ENCODE measurements around the gene PIK3R5. TPM values are rescaled to one million over a fixed set of nuclear protein-coding genes. Genes with fewer than 3 reads are reported as not detected.

PIK3R5 gene
- total RNA-seq, 1 donor from 2014 or later: 0.90 TPM

DNA sequence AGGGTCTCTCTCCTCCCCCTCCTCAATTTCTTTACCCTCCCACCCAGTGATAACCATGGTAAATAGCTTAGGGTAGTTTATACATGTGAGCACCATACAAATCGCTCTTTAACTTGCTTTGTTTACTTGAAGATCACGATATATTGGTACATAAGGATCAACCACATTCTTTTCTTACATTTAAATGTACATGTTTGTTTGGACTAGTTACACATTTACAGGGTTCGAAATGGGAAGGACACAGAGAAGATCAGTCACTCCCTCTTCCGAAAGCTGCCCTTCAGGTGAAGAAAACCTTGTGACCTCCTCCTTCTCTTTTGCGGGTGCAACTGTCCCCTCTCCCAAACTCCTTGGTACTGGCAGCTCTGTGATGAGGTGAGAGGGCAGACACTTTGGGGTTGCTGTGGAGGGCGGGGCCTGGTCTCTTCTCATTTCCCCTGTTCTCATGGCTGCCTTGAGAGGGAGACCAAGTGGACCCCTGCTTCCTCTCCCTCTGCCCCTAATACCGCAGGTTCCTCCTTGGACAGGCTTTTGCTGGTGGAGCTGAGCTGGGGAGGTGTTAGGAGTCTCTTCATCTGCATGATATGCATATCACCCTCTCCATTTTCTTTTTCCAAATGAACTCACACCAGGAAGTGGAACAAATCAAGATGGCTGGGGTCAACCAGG is 93.3 kb downstream of the PIK3R5 start:
- TF ChIP-seq EZH2 (IDR thresholded peaks at IDR 0.05): no peak
- H3K9ac ChIP-seq: no peak overlapping the region
- no peaks in the 10 kb centered on the region for H3K36me3 ChIP-seq
- H3F3A ChIP-seq (ENCODE audit: low read depth): no peaks in the 10 kb centered on the region
- H3K9me3 ChIP-seq (ENCODE audit: low read depth): no peaks in the 10 kb centered on the region
- no peak overlapping the region for H3K4me3 ChIP-seq
- Mint-ChIP-seq H3K4me1 (peaks cover 4% of the 10 kb centered on the region), H3K36me3 (no peaks in the 10 kb centered on the region), H3K4me3 (no peak overlapping the region), H3K27me3 (ENCODE audit: insufficient read depth, low read depth) (peaks cover 8% of the 10 kb centered on the region), H3K9me3 (no peaks in the 10 kb centered on the region), H3K27ac (no peak overlapping the region)
- H2AFZ ChIP-seq (replicated peaks): no peak overlapping the region
- no peak overlapping the region for H3K27ac ChIP-seq
- no peaks in the 10 kb centered on the region for H3K79me2 ChIP-seq (ENCODE audit: low read depth)
- H3K4me1 ChIP-seq: no peaks in the 10 kb centered on the region
- H3K27me3 ChIP-seq: no peaks in the 10 kb centered on the region
- H3K4me2 ChIP-seq: no peak overlapping the region
- no peak for DNase-seq (ENCODE audit: low spot score)
- no peaks in the 10 kb centered on the region for H4K20me1 ChIP-seq (ENCODE audit: low read depth)

DNA sequence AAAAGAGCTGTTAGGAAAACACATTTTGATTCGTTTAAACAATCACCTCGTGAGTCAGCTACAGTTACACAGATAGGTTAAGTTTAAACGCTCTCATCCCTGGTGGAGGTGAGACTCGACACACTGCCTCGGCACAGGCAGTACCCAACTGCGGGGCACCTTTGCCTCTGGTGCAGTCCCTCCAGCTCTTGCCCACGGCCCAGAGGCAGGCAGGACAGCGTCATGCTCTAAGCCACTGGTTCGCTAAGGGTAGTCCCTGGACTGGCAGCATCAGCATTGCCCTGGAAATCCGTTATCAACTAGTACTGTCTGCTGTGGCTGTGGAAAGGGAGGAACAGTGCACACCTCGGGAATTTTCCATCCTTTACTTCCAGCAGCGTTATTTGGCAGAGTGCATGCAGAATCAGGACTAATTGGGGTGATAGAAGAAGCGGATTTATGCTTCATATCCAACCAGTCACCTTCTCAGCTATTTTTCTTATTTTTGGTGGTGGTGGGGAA is 94.4 kb downstream of the PIK3R5 start:
- Mint-ChIP-seq H3K27ac (no peak overlapping the region), H3K36me3 (no peaks in the 10 kb centered on the region), H3K9me3 (no peaks in the 10 kb centered on the region), H3K27me3 (ENCODE audit: insufficient read depth, low read depth) (peaks cover 6% of the 10 kb centered on the region), H3K4me1 (peaks cover 4% of the 10 kb centered on the region), H3K4me3 (no peak overlapping the region)
- no peaks in the 10 kb centered on the region for H3K27me3 ChIP-seq
- no peak for DNase-seq (ENCODE audit: low spot score)
- H3K36me3 ChIP-seq: no peaks in the 10 kb centered on the region
- no peak for TF ChIP-seq EZH2 (IDR thresholded peaks at IDR 0.05)
- TF ChIP-seq EZH2phosphoT487 (IDR thresholded peaks at IDR 0.05): no peak
- TF ChIP-seq, protein P1, sequence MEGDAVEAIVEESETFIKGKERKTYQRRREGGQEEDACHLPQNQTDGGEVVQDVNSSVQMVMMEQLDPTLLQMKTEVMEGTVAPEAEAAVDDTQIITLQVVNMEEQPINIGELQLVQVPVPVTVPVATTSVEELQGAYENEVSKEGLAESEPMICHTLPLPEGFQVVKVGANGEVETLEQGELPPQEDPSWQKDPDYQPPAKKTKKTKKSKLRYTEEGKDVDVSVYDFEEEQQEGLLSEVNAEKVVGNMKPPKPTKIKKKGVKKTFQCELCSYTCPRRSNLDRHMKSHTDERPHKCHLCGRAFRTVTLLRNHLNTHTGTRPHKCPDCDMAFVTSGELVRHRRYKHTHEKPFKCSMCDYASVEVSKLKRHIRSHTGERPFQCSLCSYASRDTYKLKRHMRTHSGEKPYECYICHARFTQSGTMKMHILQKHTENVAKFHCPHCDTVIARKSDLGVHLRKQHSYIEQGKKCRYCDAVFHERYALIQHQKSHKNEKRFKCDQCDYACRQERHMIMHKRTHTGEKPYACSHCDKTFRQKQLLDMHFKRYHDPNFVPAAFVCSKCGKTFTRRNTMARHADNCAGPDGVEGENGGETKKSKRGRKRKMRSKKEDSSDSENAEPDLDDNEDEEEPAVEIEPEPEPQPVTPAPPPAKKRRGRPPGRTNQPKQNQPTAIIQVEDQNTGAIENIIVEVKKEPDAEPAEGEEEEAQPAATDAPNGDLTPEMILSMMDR (IDR thresholded peaks at IDR 0.05): no peak
- H3K9me3 ChIP-seq (ENCODE audit: low read depth): no peaks in the 10 kb centered on the region
- H3K4me1 ChIP-seq: no peaks in the 10 kb centered on the region
- H2AFZ ChIP-seq (replicated peaks): no peak overlapping the region
- H3K4me2 ChIP-seq: no peak overlapping the region
- no peak overlapping the region for H3K27ac ChIP-seq
- no peak overlapping the region for H3K9ac ChIP-seq
- no peak overlapping the region for H3K4me3 ChIP-seq
- H3K79me2 ChIP-seq (ENCODE audit: low read depth): no peaks in the 10 kb centered on the region
- H4K20me1 ChIP-seq (ENCODE audit: low read depth): no peaks in the 10 kb centered on the region
- no peaks in the 10 kb centered on the region for H3F3A ChIP-seq (ENCODE audit: low read depth)

DNA sequence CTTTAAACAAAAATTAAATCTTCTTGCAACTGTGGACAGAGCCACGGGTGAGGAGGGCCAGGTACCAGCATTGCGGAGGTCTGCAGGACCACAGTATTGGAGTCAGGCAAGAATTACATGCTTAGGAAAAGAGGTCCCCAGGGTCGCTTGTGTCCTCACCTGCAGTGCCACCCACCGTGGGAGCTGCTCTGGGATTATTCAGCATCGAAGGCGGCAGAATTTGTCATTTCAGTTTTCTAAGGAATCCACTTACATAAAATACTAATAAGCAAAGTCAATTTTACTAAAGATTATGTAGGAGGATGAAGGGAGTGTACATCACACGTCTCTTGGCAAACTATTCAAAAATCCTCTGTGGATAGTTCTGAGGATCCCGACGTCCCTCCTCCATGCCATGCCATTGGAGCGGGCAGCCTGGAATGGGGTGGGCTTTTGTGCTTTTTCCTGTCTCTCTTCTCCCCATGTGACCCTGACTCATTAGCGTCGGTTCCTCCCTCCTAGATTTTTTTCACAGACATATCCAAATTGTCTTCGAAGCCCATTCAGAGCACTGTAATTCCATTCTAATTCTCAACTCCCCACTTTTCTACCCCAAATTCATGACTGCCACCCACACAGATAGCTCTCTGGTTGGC is 95.0 kb downstream of the PIK3R5 start:
- Mint-ChIP-seq H3K4me1 (peaks cover 4% of the 10 kb centered on the region), H3K4me3 (no peak overlapping the region), H3K36me3 (no peaks in the 10 kb centered on the region), H3K27ac (no peak overlapping the region), H3K9me3 (no peaks in the 10 kb centered on the region), H3K27me3 (ENCODE audit: insufficient read depth, low read depth) (peaks cover 6% of the 10 kb centered on the region)
- no peaks in the 10 kb centered on the region for H3F3A ChIP-seq (ENCODE audit: low read depth)
- TF ChIP-seq, protein P1 (IDR thresholded peaks at IDR 0.05): no peak
- TF ChIP-seq EZH2phosphoT487 (IDR thresholded peaks at IDR 0.05) (no peak), EZH2 (IDR thresholded peaks at IDR 0.05) (no peak)
- no peaks in the 10 kb centered on the region for H3K27me3 ChIP-seq
- no peaks in the 10 kb centered on the region for H3K4me1 ChIP-seq
- H3K79me2 ChIP-seq (ENCODE audit: low read depth): no peaks in the 10 kb centered on the region
- H2AFZ ChIP-seq (replicated peaks): no peak overlapping the region
- no peaks in the 10 kb centered on the region for H3K36me3 ChIP-seq
- H3K9me3 ChIP-seq (ENCODE audit: low read depth): no peaks in the 10 kb centered on the region
- no peak for DNase-seq (ENCODE audit: low spot score)
- no peak overlapping the region for H3K4me2 ChIP-seq
- no peak overlapping the region for H3K9ac ChIP-seq
- H3K27ac ChIP-seq: no peak overlapping the region
- no peaks in the 10 kb centered on the region for H4K20me1 ChIP-seq (ENCODE audit: low read depth)
- no peak overlapping the region for H3K4me3 ChIP-seq
